Progenitor cell of endocrine pancreas (in vitro differentiated cells): ENCODE results near the gene PARD3. TPM values are rescaled to one million over a fixed set of nuclear protein-coding genes. Genes with fewer than 3 reads are reported as not detected.

Experiments
- DNase-seq: peaks from one replicate; pipeline ENCODE4 v3.0.0; 2021; ENCODE audit warnings: low spot score; ENCODE audit not compliant: unreplicated experiment
- H3K27ac Mint-ChIP-seq: 2 replicates; pipeline ENCODE4 v1.8.0; 2021; ENCODE audit warnings: mild to moderate bottlenecking, moderate library complexity, mixed read lengths
- H3K27me3 Mint-ChIP-seq: 2 replicates; pipeline ENCODE4 v1.8.0; 2021; ENCODE audit warnings: mixed read lengths
- H3K36me3 Mint-ChIP-seq: 2 replicates; pipeline ENCODE4 v1.8.0; 2022; ENCODE audit warnings: mixed read lengths; ENCODE audit not compliant: insufficient read depth
- H3K4me1 Mint-ChIP-seq: 2 replicates; pipeline ENCODE4 v1.8.0; 2021; ENCODE audit warnings: low read depth, mixed read lengths
- H3K4me3 Mint-ChIP-seq: 2 replicates; pipeline ENCODE4 v1.8.0; 2021; ENCODE audit warnings: low read depth, mild to moderate bottlenecking, moderate library complexity, mixed read lengths
- H3K9me3 Mint-ChIP-seq: 2 replicates; pipeline ENCODE4 v1.8.0; 2021; ENCODE audit warnings: low read depth, mixed read lengths
- total RNA-seq: library from RNA; stranded (reverse); gene quantifications from 2 replicates; pipeline ENCODE4 v1.2.1, GENCODE V29; 2021
- TF ChIP-seq, protein P1 (sequence below): fragments of 200-600 bp; sonication (generic); IDR thresholded peaks from one replicate; pipeline ENCODE4 v1.5.0; 2021; ENCODE audit warnings: antibody characterized with exemption, mild to moderate bottlenecking; ENCODE audit not compliant: unreplicated experiment

PARD3 gene
- total RNA-seq, 1 donor from 2014 or later: 85.3 TPM

DNA sequence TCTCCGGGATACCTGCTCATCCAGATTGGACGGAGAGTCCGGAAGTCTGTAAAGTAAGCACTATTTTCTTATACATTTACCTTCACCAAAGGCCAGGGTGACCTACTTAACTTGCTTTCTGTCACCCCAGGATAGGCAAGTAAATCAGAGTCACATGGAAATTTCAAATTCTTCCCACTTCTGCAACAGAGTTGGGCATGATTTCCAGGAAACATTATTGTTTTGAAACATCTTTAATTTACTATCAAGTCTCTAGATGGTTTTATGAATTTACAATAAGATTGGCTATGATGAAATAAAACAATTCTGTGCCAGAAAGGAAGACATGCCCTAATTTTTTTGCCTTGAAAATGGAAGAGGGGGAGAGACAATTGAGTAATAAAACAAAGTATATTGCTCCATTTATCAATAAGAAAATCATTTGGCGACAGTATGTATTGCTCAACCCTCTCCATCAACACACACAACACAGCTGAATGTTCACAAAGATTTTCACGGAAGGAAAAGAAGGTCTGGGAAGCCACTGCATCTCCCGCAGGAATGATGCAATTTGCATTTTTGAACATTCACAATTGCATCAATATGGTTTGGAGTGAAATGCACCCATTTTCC is 702.8 kb downstream of the PARD3 start:
- H3K27ac Mint-ChIP-seq: no peak overlapping the region

DNA sequence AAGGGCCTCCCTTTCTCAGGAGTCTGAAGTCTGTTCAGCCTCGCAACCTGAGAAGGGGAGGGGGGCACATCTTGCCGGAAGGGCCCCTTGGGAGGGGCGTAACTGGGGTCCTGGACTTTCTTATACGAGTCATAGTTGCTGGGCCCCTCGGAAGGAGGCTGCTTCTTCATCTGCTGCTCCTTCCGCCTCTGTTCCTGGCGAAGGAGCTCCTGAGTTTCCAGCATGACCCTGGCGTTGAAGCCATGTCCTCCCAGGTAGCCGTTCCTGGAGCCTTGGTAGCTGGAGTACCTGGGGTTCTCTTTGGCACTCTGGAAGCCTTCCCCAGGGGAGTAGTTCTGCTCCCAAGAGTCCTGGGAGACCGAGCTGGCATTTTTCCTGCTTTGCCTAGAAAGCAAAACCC is 703.9 kb downstream of the PARD3 start:
- H3K4me1 Mint-ChIP-seq: peaks cover 3% of the 10 kb centered on the region
- no peaks in the 10 kb centered on the region for H3K9me3 Mint-ChIP-seq
- no peak overlapping the region for H3K27ac Mint-ChIP-seq
- no peak for DNase-seq
- peaks cover 18% of the 10 kb centered on the region for H3K36me3 Mint-ChIP-seq
- TF ChIP-seq, protein P1, sequence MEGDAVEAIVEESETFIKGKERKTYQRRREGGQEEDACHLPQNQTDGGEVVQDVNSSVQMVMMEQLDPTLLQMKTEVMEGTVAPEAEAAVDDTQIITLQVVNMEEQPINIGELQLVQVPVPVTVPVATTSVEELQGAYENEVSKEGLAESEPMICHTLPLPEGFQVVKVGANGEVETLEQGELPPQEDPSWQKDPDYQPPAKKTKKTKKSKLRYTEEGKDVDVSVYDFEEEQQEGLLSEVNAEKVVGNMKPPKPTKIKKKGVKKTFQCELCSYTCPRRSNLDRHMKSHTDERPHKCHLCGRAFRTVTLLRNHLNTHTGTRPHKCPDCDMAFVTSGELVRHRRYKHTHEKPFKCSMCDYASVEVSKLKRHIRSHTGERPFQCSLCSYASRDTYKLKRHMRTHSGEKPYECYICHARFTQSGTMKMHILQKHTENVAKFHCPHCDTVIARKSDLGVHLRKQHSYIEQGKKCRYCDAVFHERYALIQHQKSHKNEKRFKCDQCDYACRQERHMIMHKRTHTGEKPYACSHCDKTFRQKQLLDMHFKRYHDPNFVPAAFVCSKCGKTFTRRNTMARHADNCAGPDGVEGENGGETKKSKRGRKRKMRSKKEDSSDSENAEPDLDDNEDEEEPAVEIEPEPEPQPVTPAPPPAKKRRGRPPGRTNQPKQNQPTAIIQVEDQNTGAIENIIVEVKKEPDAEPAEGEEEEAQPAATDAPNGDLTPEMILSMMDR: no peak
- no peaks in the 10 kb centered on the region for H3K27me3 Mint-ChIP-seq
- no peak overlapping the region for H3K4me3 Mint-ChIP-seq

More for the DNA sequence above, 702.8 kb downstream of the PARD3 start:
- DNase-seq: no peak
- no peak overlapping the region for H3K4me3 Mint-ChIP-seq
- TF ChIP-seq, protein P1: no peak
- H3K4me1 Mint-ChIP-seq: peaks cover 13% of the 10 kb centered on the region
- H3K27me3 Mint-ChIP-seq: no peaks in the 10 kb centered on the region
- H3K36me3 Mint-ChIP-seq: peaks cover 22% of the 10 kb centered on the region
- no peaks in the 10 kb centered on the region for H3K9me3 Mint-ChIP-seq

DNA sequence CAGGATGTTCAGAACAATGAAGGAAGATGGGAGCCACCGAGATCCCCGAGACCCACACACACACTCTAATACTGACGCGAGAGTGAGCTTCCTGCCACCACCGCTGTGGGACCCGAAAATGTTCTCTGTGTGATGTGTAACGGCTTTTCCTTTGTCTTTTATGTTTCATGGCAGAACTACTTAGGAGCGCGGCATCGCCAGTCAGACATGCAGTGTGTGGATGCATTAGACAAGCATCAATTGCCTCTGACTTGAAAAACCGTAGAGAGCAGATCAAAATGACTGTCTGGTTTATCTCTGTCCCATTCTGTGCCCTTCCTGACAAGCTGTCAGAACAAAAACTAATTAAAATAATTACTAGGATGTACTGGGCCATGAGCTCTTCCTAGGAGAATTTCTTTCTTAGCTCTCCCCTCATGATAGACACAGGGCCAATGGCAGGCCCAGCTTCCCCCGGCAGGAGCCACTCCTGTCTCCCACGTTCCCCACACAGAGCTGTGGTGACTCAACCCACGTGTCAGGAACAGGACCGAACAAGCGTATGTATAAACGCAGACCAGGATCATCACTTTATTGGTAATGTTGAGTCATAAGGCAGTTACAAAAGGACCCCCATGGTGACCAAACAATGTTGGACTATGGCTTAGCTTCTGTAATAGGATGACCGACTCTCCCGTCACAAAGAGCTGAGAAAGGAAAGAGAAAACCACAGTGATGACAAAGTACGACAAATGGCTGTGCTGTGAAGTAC is 705.0 kb downstream of the PARD3 start:
- Mint-ChIP-seq H3K27me3 (peaks cover 5% of the 10 kb centered on the region), H3K27ac (no peak overlapping the region), H3K9me3 (peaks cover 4% of the 10 kb centered on the region), H3K4me1 (peaks cover 1% of the 10 kb centered on the region), H3K36me3 (peaks cover 17% of the 10 kb centered on the region), H3K4me3 (no peak overlapping the region)
- no peak for DNase-seq
- TF ChIP-seq, protein P1: no peak

DNA sequence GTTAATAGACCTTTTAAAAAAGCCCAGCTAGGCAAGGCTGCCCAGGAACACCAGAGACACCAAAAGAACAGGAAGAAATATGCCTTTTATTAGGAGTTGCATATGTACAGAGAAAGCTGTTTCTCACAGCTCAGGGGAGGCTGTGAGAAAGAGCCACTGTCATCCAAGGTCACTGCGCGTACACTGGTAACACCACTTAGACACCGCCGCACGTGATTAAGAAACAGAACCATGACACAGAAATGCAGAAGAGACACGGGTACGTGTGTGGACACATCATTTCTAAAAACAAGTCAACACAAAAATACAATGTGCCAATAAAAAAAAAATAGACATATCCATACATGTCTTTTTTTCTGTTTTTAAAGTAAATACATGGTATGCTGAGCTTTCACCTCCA is 705.6 kb downstream of the PARD3 start:
- H3K27ac Mint-ChIP-seq: no peak overlapping the region
- H3K36me3 Mint-ChIP-seq: peaks cover 16% of the 10 kb centered on the region
- H3K9me3 Mint-ChIP-seq: peaks cover 4% of the 10 kb centered on the region
- TF ChIP-seq, protein P1: no peak
- DNase-seq: no peak
- H3K27me3 Mint-ChIP-seq: peaks cover 8% of the 10 kb centered on the region
- H3K4me3 Mint-ChIP-seq: no peak overlapping the region
- peaks cover 6% of the 10 kb centered on the region for H3K4me1 Mint-ChIP-seq

DNA sequence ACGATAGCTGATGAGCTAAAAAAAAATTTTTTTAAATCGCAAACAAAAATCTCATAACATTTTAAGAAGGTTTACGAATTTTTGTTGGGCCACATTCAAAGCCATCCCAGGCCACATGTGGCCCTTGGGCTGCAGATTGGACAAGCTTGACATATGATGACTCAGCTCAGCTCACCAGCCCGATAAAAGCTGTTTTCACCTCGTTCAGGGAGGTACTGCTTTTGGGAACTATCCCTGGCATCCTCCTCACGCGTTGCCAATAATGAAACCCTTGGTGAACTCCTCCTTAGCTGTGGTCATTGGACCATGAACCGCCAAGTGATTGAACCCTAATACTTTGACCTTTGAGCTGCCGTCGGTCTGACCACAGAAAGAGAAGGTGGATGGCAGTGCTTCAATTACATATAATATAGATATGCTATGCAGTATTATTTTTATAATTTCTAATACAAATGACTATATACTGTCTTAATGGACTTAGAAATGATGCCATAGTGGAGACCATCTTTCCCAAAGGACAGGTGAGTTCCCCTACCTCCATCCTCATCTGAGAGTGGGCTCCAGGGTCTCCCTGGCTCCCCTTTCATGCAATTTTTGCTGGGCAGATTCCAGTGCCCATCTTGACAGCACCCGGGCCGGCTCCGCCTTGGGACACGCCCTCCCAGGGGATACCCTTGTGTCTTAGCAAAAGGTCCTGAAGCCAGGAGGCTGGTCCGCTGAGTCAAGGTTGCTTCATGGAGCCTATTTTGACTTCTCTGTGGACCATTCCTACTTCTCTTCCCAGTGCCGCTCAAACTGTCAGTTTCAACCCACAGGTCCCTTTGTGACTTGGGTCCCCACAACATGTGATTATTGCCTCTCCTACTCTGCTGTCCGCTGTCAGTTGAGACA is 707.2 kb downstream of the PARD3 start:
- Mint-ChIP-seq H3K4me3 (no peak overlapping the region), H3K27me3 (peaks cover 8% of the 10 kb centered on the region), H3K9me3 (peaks cover 4% of the 10 kb centered on the region), H3K27ac (no peak overlapping the region), H3K36me3 (peaks cover 16% of the 10 kb centered on the region), H3K4me1 (peaks cover 6% of the 10 kb centered on the region)
- no peak for DNase-seq
- TF ChIP-seq, protein P1: no peak
